Esophagus squamous epithelium (tissue), 5 donors: ENCODE data around the gene TNIK. TPM values are rescaled to one million over a fixed set of nuclear protein-coding genes. Genes with fewer than 3 reads are reported as not detected.

Source experiments
- DNase-seq: peaks from one replicate; lab custom pipeline; 2025; lab: John Stamatoyannopoulos, UW
- H3K27ac ChIP-seq, 4 donors: fragments of 200-600 bp; sonication (generic); one replicate each; pipeline ENCODE4 v1.5.1; 2016 to 2019; ENCODE audit warnings: mild to moderate bottlenecking in 1 of 4
- H3K27me3 ChIP-seq, 4 donors: fragments of 200-600 bp; sonication (generic); 1 replicate in 3 of 4; 2 replicates in 1 of 4; pipeline versions ENCODE4 v1.5.1 to v1.6.0; 2017 to 2021; ENCODE audit warnings: antibody characterized with exemption in 1 of 4
- H3K36me3 ChIP-seq, 3 donors: fragments of 200-600 bp; sonication (generic); one replicate each; pipeline ENCODE4 v1.5.1; 2016 to 2019
- H3K4me1 ChIP-seq, 3 donors: fragments of 200-600 bp; sonication (generic); one replicate each; pipeline ENCODE4 v1.5.1; 2017 to 2019
- H3K4me3 ChIP-seq, 4 donors: fragments of 200-600 bp; sonication (generic); 1 replicate in 3 of 4; 2 replicates in 1 of 4; pipeline ENCODE4 v1.5.1; 2016 to 2019; ENCODE audit warnings: mild to moderate bottlenecking in 2 of 4, moderate library complexity in 1 of 4
- H3K9me3 ChIP-seq, 3 donors: fragments of 200-600 bp; sonication (generic); one replicate each; pipeline ENCODE4 v1.5.1; 2016 to 2019
- POLR2A ChIP-seq, 4 donors: fragments of 450-650 bp; IDR thresholded peaks; one replicate each; pipeline ENCODE4 v1.6.1; 2017; ENCODE audit warnings: antibody characterized with exemption in 4 of 4, mild to moderate bottlenecking in 4 of 4, moderate library complexity in 3 of 4
- WGBS, 2 donors: methylation state at CpG; one replicate each; pipeline ENCODE4 v1.1.5; 2018; 5-methylcytosine and 5-hydroxymethylcytosine counted together
- intact Hi-C: fragments of 100-400 bp; cut with DNase I; formaldehyde crosslinking; loops from one replicate; pipeline ENCODE4 v1.15.0; 2022
- total RNA-seq, 4 donors: library from RNA; depleted of rRNA; stranded (reverse); fragments of >200 nt; gene quantifications; one replicate each; pipeline ENCODE4 v1.1.0, GENCODE V29; 2016
- TF ChIP-seq, protein P1 (sequence below), 6 experiments: fragments of 450-650 bp in 4 of 6; fragments of 200-600 bp in 2 of 6; sonication (generic) in 2 of 6; IDR thresholded peaks; one replicate each; pipeline ENCODE4 v1.5.1; 2016 to 2019; ENCODE audit warnings: antibody characterized with exemption in 6 of 6, mild to moderate bottlenecking in 4 of 6, moderate library complexity in 4 of 6
- donor health status: DM: yes; HTN: yes; CAD: no.

TNIK gene
- total RNA-seq, 4 donors from 2014 or later = 2.2 to 11.6 (median 4.7) TPM

DNA sequence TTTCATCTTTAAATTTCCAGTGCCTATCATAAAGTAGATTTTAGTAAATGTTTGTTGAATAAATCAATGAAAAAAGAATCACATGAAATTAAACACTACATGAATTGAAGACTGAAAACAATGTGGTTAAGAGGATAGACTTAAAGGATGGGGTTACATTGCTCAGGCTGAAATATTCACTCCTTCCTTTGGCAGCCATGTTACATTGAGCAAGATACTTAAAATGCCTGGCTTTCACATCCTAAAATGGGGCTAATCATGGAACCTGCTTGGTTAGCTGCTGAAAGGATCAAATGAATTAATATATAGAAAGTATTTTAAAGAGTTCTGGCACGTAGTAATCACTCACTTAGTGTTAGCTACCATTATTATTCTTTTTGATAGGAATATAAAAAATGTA is 236.8 kb downstream of the TNIK start:
- H3K36me3 ChIP-seq = no peaks in the 10 kb centered on the region
- no peaks in the 10 kb centered on the region for H3K27me3 ChIP-seq
- intact Hi-C loops = no loop called here
- H3K4me3 ChIP-seq = no peak overlapping the region
- H3K4me1 ChIP-seq = no peaks in the 10 kb centered on the region
- 94% methylated on average over 1 of the region's 1 CpG for WGBS, 2 donors
- no peak for DNase-seq
- H3K27ac ChIP-seq = no peak overlapping the region
- H3K9me3 ChIP-seq = peaks cover 0 to 4% (median 0%) of the 10 kb centered on the region in 3 donors
- TF ChIP-seq POLR2A (IDR thresholded peaks at IDR 0.05) = no peak
- TF ChIP-seq, protein P1, sequence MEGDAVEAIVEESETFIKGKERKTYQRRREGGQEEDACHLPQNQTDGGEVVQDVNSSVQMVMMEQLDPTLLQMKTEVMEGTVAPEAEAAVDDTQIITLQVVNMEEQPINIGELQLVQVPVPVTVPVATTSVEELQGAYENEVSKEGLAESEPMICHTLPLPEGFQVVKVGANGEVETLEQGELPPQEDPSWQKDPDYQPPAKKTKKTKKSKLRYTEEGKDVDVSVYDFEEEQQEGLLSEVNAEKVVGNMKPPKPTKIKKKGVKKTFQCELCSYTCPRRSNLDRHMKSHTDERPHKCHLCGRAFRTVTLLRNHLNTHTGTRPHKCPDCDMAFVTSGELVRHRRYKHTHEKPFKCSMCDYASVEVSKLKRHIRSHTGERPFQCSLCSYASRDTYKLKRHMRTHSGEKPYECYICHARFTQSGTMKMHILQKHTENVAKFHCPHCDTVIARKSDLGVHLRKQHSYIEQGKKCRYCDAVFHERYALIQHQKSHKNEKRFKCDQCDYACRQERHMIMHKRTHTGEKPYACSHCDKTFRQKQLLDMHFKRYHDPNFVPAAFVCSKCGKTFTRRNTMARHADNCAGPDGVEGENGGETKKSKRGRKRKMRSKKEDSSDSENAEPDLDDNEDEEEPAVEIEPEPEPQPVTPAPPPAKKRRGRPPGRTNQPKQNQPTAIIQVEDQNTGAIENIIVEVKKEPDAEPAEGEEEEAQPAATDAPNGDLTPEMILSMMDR (IDR thresholded peaks at IDR 0.05) = no peak

DNA sequence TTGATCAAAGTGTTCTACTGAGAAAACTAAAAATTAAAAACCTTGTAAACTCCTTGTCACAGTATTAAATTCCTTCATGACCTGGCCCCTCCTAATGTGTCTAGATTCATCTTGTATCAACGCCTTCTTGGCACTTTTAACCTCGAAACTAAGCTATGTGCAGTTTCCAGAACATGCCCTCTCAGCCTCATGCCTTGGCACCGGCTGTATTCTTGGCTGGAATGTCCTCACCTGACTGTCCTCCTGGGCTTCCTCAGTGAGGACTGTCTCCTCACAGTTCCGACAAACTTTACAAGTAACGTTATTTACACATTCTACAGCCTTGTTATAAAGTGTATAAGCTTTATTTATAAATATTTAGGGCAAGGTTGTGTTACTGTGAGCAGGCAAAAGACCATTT is 237.2 kb downstream of the TNIK start:
- H3K36me3 ChIP-seq = no peaks in the 10 kb centered on the region
- DNase-seq = no peak
- TF ChIP-seq POLR2A (IDR thresholded peaks at IDR 0.05) = no peak
- TF ChIP-seq, protein P1 (IDR thresholded peaks at IDR 0.05) = no peak
- no peak overlapping the region for H3K27ac ChIP-seq
- H3K4me3 ChIP-seq = no peak overlapping the region
- 74 to 82% methylated on average over 5 of the region's 5 CpGs for WGBS, 2 donors
- H3K4me1 ChIP-seq = no peaks in the 10 kb centered on the region
- no peaks in the 10 kb centered on the region for H3K27me3 ChIP-seq
- peaks cover 0 to 4% (median 0%) of the 10 kb centered on the region in 3 donors for H3K9me3 ChIP-seq
- intact Hi-C loops = no loop called here

DNA sequence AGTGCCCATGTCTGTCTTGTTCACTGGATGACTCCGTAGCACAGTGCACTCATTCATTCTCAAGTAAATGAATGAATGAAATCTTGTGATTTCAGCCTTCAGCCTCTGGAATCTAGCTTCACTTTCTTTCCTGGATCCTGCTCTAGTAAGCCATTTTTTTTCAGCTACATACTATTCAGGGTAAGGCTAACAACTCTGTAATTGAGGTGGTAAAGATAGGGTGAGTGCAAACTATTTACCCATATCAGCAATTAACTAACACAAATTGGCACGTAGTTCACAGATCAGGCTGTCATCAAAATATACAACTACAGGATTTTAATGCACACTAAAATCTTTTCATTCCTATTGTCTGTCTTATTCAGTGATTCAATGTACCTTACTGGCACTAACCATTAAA is 238.6 kb downstream of the TNIK start:
- 90 to 94% methylated on average over 2 of the region's 2 CpGs for WGBS, 2 donors
- Histone ChIP-seq H3K36me3 (no peaks in the 10 kb centered on the region), H3K27ac (no peak overlapping the region), H3K4me1 (no peaks in the 10 kb centered on the region), H3K27me3 (no peaks in the 10 kb centered on the region), H3K4me3 (no peak overlapping the region), H3K9me3 (peaks cover 0 to 4% (median 0%) of the 10 kb centered on the region in 3 donors)
- TF ChIP-seq, protein P1 (IDR thresholded peaks at IDR 0.05) = no peak
- TF ChIP-seq POLR2A (IDR thresholded peaks at IDR 0.05) = no peak
- no peak for DNase-seq
- intact Hi-C loops = no loop called here

DNA sequence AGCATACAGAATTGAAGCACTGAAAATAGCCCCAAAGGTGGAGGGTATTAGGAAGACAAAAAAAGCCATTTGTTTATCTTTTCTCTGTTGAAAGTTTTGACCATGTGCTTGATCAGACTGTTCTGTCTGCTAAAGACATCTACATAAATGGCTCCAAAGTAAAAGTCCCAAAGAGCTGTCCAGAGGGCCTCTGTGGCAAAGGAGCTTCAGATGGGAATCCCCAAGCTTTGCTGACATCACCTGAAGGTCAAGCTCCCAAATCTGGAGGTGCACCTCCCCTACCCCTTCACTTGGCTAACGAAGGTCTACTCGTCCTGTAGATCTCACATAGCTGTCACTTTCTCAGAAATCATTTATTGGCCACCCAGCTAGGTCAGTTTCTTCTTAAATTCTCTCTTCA is 239.1 kb downstream of the TNIK start:
- 76 to 81% methylated on average over 2 of the region's 2 CpGs for WGBS, 2 donors
- H3K4me3 ChIP-seq = no peak overlapping the region
- H3K27me3 ChIP-seq = no peaks in the 10 kb centered on the region
- no peaks in the 10 kb centered on the region for H3K36me3 ChIP-seq
- no peak overlapping the region for H3K27ac ChIP-seq
- no peak for TF ChIP-seq POLR2A (IDR thresholded peaks at IDR 0.05)
- TF ChIP-seq, protein P1 (IDR thresholded peaks at IDR 0.05) = no peak
- no peak for DNase-seq
- H3K9me3 ChIP-seq = peaks cover 0 to under 1% (median 0%) of the 10 kb centered on the region in 3 donors
- intact Hi-C loops = no loop called here
- H3K4me1 ChIP-seq = no peaks in the 10 kb centered on the region

DNA sequence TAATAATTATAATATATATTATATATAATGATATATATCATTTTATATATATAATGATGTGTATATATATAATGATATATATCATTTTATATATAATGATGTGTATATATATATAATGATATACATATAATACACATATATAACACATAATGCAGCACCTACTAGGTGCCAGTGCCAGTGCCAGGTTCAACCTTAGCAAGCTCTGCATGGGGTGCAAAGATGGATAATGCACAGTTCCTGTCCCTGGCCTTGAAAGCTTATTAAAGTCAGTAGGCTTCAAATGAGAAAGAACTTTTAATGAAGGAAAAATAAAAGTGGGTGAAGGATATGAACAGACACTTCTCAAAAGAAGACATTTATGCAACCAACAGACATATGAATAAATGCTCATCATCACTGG is 240.9 kb downstream of the TNIK start:
- H3K9me3 ChIP-seq = no peaks in the 10 kb centered on the region
- no peaks in the 10 kb centered on the region for H3K4me1 ChIP-seq
- H3K4me3 ChIP-seq = no peak overlapping the region
- no peaks in the 10 kb centered on the region for H3K27me3 ChIP-seq
- intact Hi-C loops = no loop called here
- H3K27ac ChIP-seq = no peak overlapping the region
- H3K36me3 ChIP-seq = no peaks in the 10 kb centered on the region
- TF ChIP-seq, protein P1 (IDR thresholded peaks at IDR 0.05) = no peak
- TF ChIP-seq POLR2A (IDR thresholded peaks at IDR 0.05) = no peak
- no peak for DNase-seq
